B cell (primary cell): Measurements from ENCODE around the gene ZBTB37. TPM values are rescaled to one million over a fixed set of nuclear protein-coding genes. Genes with fewer than 3 reads are reported as not detected.

Experiments used
- ATAC-seq: fragments of 200-7000 bp; cut with Tn5 transposase; one replicate; pipeline ENCODE4 v1.10.0; 2021; ENCODE audit warnings: low read depth, mild to moderate bottlenecking, moderate number of reproducible peaks, moderate library complexity
- CTCF ChIA-PET: fragments of 350-600 bp; sonication (Branson Sonifier 250); formaldehyde crosslinking; loops from one replicate; lab custom pipeline; 2021; ENCODE audit warnings: antibody characterized with exemption, inconsistent platforms; lab: Charles Lee
- POLR2A ChIA-PET: fragments of 350-600 bp; sonication (Branson Sonifier 250); formaldehyde crosslinking; loops from one replicate; lab custom pipeline; 2021; ENCODE audit warnings: antibody characterized with exemption; lab: Charles Lee
- DNase-seq: peaks from one replicate; pipeline ENCODE4 v3.0.0; 2013
- H2AFZ ChIP-seq: 2 replicates; pipeline ENCODE4 v1.6.1; 2012; ENCODE audit warnings: mild to moderate bottlenecking, low read depth, low read length; ENCODE audit not compliant: insufficient read depth, poor library complexity, severe bottlenecking
- H3K27ac ChIP-seq, 2 donors: 1 replicate in 1 of 2; 2 replicates in 1 of 2; pipeline ENCODE4 v1.5.1; 2012 to 2013; ENCODE audit warnings: low read length in 2 of 2, mild to moderate bottlenecking in 2 of 2, moderate library complexity in 1 of 2
- H3K27me3 ChIP-seq, 4 experiments: fragments of 200-600 bp in 1 of 4; sonication (generic) in 1 of 4; replicated peaks in 1 of 4; 1 replicate in 2 of 4; 2 replicates in 2 of 4; pipeline versions ENCODE4 v1.6.1 to v1.7.0; 2013 to 2016; ENCODE audit warnings: low read length in 3 of 4, mild to moderate bottlenecking in 2 of 4, mixed read lengths in 1 of 4, moderate library complexity in 1 of 4; ENCODE audit not compliant: insufficient read depth in 4 of 4, control insufficient read depth in 3 of 4; ENCODE audit errors: control extremely low read depth in 1 of 4
- H3K36me3 ChIP-seq, 2 experiments: replicated peaks in 1 of 2; 1 replicate in 1 of 2; 2 replicates in 1 of 2; pipeline versions ENCODE4 v1.6.1 to v1.7.1; 2013; ENCODE audit warnings: low read length in 1 of 2; ENCODE audit not compliant: insufficient read depth in 2 of 2, control insufficient read depth in 1 of 2; ENCODE audit errors: control extremely low read depth in 1 of 2, extremely low read depth in 1 of 2
- H3K4me1 ChIP-seq, 2 donors: fragments of 200-600 bp in 1 of 2; sonication (generic) in 1 of 2; 1 replicate in 1 of 2; 2 replicates in 1 of 2; pipeline versions ENCODE4 v1.5.1 to v1.6.1; 2013 to 2017; ENCODE audit warnings: low read length in 2 of 2; ENCODE audit not compliant: control insufficient read depth in 2 of 2, insufficient read depth in 2 of 2
- H3K4me2 ChIP-seq: replicated peaks from 2 replicates; pipeline ENCODE3; 2012; ENCODE audit warnings: mild to moderate bottlenecking, low read depth, low read length; ENCODE audit not compliant: poor library complexity, severe bottlenecking
- H3K4me3 ChIP-seq, 5 experiments: fragments of 200-600 bp in 1 of 5; sonication (generic) in 1 of 5; 1 replicate in 3 of 5; 2 replicates in 2 of 5; pipeline versions ENCODE4 v1.5.1 to v1.7.0; 2011 to 2016; ENCODE audit warnings: low read length in 4 of 5, mild to moderate bottlenecking in 4 of 5, low read depth in 2 of 5, control low read depth in 1 of 5, moderate library complexity in 1 of 5; ENCODE audit not compliant: insufficient read depth in 1 of 5; ENCODE audit errors: control extremely low read depth in 1 of 5, extremely low read depth in 1 of 5
- H3K79me2 ChIP-seq: fragments of 200-600 bp; sonication (generic); one replicate; pipeline ENCODE4 v1.6.0; 2016; ENCODE audit warnings: low read length; ENCODE audit not compliant: control insufficient read depth, insufficient read depth
- H3K9ac ChIP-seq: fragments of 200-600 bp; sonication (generic); 2 replicates; pipeline ENCODE4 v1.6.1; 2017; ENCODE audit warnings: mild to moderate bottlenecking, low read length, moderate library complexity
- H3K9me3 ChIP-seq, 3 donors: one replicate each; pipeline versions ENCODE4 v1.6.1 to v1.7.1; 2013; ENCODE audit warnings: low read length in 2 of 3; ENCODE audit not compliant: control insufficient read depth in 2 of 3, insufficient read depth in 1 of 3; ENCODE audit errors: control extremely low read depth in 1 of 3
- H4K20me1 ChIP-seq: 2 replicates; pipeline ENCODE4 v1.6.0; 2012; ENCODE audit warnings: mild to moderate bottlenecking, low read length; ENCODE audit not compliant: insufficient read depth, control insufficient read depth, poor library complexity, severe bottlenecking
- H3K27ac Mint-ChIP-seq: one replicate; pipeline ENCODE4 v1.8.0; 2021; ENCODE audit warnings: mixed read lengths
- H3K27me3 Mint-ChIP-seq: one replicate; pipeline ENCODE4 v1.8.0; 2021; ENCODE audit warnings: mixed read lengths
- H3K4me1 Mint-ChIP-seq: one replicate; pipeline ENCODE4 v1.8.0; 2021; ENCODE audit warnings: mixed read lengths
- H3K4me3 Mint-ChIP-seq: one replicate; pipeline ENCODE4 v1.8.0; 2021; ENCODE audit warnings: mixed read lengths
- H3K9me3 Mint-ChIP-seq: one replicate; pipeline ENCODE4 v1.8.0; 2022; ENCODE audit warnings: mixed read lengths; ENCODE audit not compliant: insufficient read depth
- CTCF ChIP-seq: fragments of 200-600 bp; IDR thresholded peaks from one replicate; pipeline ENCODE4 v1.8.0; 2022; ENCODE audit warnings: antibody characterized with exemption, mild to moderate bottlenecking
- EZH2 ChIP-seq: IDR thresholded peaks from 2 replicates; pipeline ENCODE4 v1.6.1; 2012; ENCODE audit warnings: borderline replicate concordance, low read depth, mild to moderate bottlenecking, moderate library complexity, low read length; ENCODE audit not compliant: insufficient read depth, poor library complexity, severe bottlenecking
- WGBS: methylation state at CpG from one replicate; pipeline ENCODE4 v1.1.5; 2013; ENCODE audit warnings: missing lambda C conversion rate; ENCODE audit not compliant: insufficient coverage; 5-methylcytosine and 5-hydroxymethylcytosine counted together
- intact Hi-C: fragments of 100-400 bp; cut with micrococcal nuclease; formaldehyde crosslinking; loops from one replicate; pipeline ENCODE4 v1.10.0; 2022
- polyA plus RNA-seq: library from polyadenylated mRNA; depleted of rRNA; stranded (reverse); fragments of >200 nt; gene quantifications from 2 replicates; pipeline ENCODE4 v1.2.3, GENCODE V29; 2012
- total RNA-seq, 2 donors: library from RNA; stranded (reverse); fragments of 120-200 nt in 1 of 2; gene quantifications; 1 replicate in 1 of 2; 2 replicates in 1 of 2; pipeline versions ENCODE4 v1.2.3 to v1.2.4, GENCODE V29; 2013 to 2022

The ZBTB37 gene
- total and polyA plus RNA-seq, 2 donors (not counting 1 experiment from before 2014, with no cell fraction given): 4.9 to 37.1 TPM

GRCh38 chr1:173889885-173890284 is 21.7 kb downstream of the ZBTB37 start:
- no peaks in the 10 kb centered on the region for H3K9me3 Mint-ChIP-seq
- peaks cover 3 to 30% of the 10 kb centered on the region in 2 experiments for H3K36me3 ChIP-seq
- no peak for DNase-seq
- no peaks in the 10 kb centered on the region for H3K4me1 Mint-ChIP-seq
- H3K27me3 ChIP-seq: no peaks in the 10 kb centered on the region
- H3K4me3 ChIP-seq: no peak overlapping the region
- no peaks in the 10 kb centered on the region for H3K9me3 ChIP-seq
- no peak overlapping the region for H3K4me2 ChIP-seq
- ATAC-seq: no peak
- no peak overlapping the region for H3K27ac ChIP-seq
- no peak overlapping the region for H3K9ac ChIP-seq
- H3K4me1 ChIP-seq: no peaks in the 10 kb centered on the region
- H3K79me2 ChIP-seq: peaks cover 37% of the 10 kb centered on the region
- no peaks in the 10 kb centered on the region for H3K27me3 Mint-ChIP-seq
- intact Hi-C loops: no loop called here
- no peak overlapping the region for H2AFZ ChIP-seq
- WGBS: no CpG with 5 or more reads among the region's 2 CpGs
- TF ChIP-seq CTCF (no peak), EZH2 (no peak)
- ChIA-PET CTCF (no interaction called here), POLR2A (no interaction called here)
- H3K4me3 Mint-ChIP-seq: no peak overlapping the region
- H3K27ac Mint-ChIP-seq: no peak overlapping the region
- H4K20me1 ChIP-seq: peaks cover 6% of the 10 kb centered on the region

- peaks cover 0 to 13% of the 10 kb centered on the region in 2 donors for H3K4me1 ChIP-seq
- intact Hi-C loops: no loop called here
- no peaks in the 10 kb centered on the region for H3K27me3 ChIP-seq
- H3K9me3 ChIP-seq: no peaks in the 10 kb centered on the region
- no peak overlapping the region for H3K4me3 ChIP-seq
- H3K79me2 ChIP-seq: peaks cover 30% of the 10 kb centered on the region
- WGBS: no CpG with 5 or more reads among the region's 1 CpG
- no peak overlapping the region for H3K4me3 Mint-ChIP-seq
- no peak overlapping the region for H3K27ac Mint-ChIP-seq
- DNase-seq: no peak
- H3K4me1 Mint-ChIP-seq: peaks cover 18% of the 10 kb centered on the region
- TF ChIP-seq CTCF (no peak), EZH2 (no peak)
- no peak for ATAC-seq
- H3K9me3 Mint-ChIP-seq: no peaks in the 10 kb centered on the region
- CTCF ChIA-PET: no interaction called here
- no peaks in the 10 kb centered on the region for H3K27me3 Mint-ChIP-seq
- H4K20me1 ChIP-seq: peaks cover 6% of the 10 kb centered on the region
- POLR2A ChIA-PET: no interaction called here
- no peak overlapping the region for H3K9ac ChIP-seq
- no peak overlapping the region for H3K4me2 ChIP-seq
- no peak overlapping the region for H2AFZ ChIP-seq
- H3K36me3 ChIP-seq: peaks cover 3 to 7% of the 10 kb centered on the region in 2 experiments
- no peak overlapping the region for H3K27ac ChIP-seq
Observed at GRCh38 chr1:173893611-173894010, 25.4 kb downstream of the ZBTB37 start.
